H1 (cell line): ENCODE measurements around the gene AGBL4. TPM values are rescaled to one million over a fixed set of nuclear protein-coding genes. Genes with fewer than 3 reads are reported as not detected.

Source experiments
- CHD7 ChIP-seq: fragments of 300-600 bp; sonication (generic); IDR thresholded peaks from 2 replicates; pipeline ENCODE4 v1.7.1; 2012; ENCODE audit warnings: low read length, moderate library complexity, mild to moderate bottlenecking, inconsistent platforms; ENCODE audit not compliant: insufficient replicate concordance
- JUN ChIP-seq: IDR thresholded peaks from 2 replicates; pipeline ENCODE4 v1.6.1; 2011; ENCODE audit warnings: low read depth, mild to moderate bottlenecking, improper control_type of control experiment, low read length
- polyA plus RNA-seq, 7 experiments: library from polyadenylated mRNA; depleted of rRNA in 3 of 7; stranded (reverse) in 5 of 7; unstranded in 2 of 7; fragments of >200 nt in 5 of 7; fragments of 200-250 nt in 2 of 7; gene quantifications; 1 replicate in 5 of 7; 2 replicates in 1 of 7; 4 replicates in 1 of 7; pipeline versions ENCODE4 v1.2.1 to v1.2.3, GENCODE V29; 2011 to 2013; ENCODE audit warnings: missing spikeins in 2 of 7, mixed read lengths in 2 of 7
- total RNA-seq: library from RNA; stranded (reverse); fragmentation: NEBNext Ultra II Directional; extraction: Animal tissue kit (Norgen Biotek cat#: 25700); gene quantifications from 2 replicates; pipeline ENCODE4 v1.2.1, GENCODE V29; 2021

Gene AGBL4
- total and polyA plus RNA-seq, 2 of the 8 experiments (the other 6 are each of a cell fraction or from before 2014, with no cell fraction given): 0.41 to 0.45 TPM

GRCh38 chr1:48597663-48598062 lies 1426.1 kb downstream of the AGBL4 start (continued):
- TF ChIP-seq JUN (no peak), CHD7 (no peak)
- TF ChIP-seq, all 59 proteins: peak for 0
